IMR-90 (cell line): ENCODE results near the gene OBP2B.

Source experiments
- FOS ChIP-seq: fragments of 150-350 bp; IDR thresholded peaks from 2 replicates; pipeline ENCODE4 v1.6.1; 2016; ENCODE audit warnings: low read depth, low read length
- POLR2A ChIP-seq: IDR thresholded peaks from 2 replicates; pipeline ENCODE4 v1.6.1; 2012; ENCODE audit warnings: mild to moderate bottlenecking, low read depth, low read length
- TF ChIP-seq, protein P1 (sequence below): conservative IDR thresholded peaks from 2 replicates; pipeline ENCODE4 v1.5.1; 2012; ENCODE audit warnings: mild to moderate bottlenecking, low read depth, low read length, improper control_type of control experiment

DNA sequence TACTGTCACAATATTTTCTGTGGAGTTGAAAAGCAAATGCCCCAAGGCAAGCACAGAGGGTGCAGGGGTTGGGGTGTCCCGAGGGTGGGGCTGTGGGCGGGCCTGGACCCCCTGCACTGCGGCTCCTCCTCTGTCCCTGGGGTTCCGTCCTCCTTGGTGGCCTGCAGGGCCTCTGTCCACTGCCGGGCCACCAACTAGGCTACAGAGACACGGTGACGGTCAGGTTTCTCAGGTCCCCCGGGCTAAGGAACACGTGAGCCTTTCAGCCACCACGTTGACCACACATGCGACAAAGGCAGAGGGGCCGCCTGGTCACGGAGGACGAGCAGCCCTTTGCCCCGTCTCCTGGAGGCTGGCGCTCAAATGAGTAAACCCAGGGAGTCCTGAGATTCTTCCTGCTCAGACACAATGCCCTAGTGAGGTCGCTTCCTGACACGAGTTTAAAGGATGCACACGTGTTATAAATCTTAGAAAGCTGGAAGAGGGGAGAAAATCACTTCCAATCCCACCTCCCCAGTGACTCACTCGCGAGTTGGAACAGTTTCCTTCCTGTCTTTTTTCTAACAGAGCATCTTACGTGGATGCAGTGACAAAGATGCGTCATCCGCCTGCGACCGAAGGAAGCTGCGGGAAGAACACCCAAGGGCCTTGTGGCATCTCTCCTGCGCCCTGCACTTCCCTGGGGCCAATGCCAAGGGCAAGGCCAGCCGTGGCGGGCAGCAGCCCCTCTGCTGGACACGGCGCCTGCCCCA, 24.8 kb upstream of the OBP2B start:
- TF ChIP-seq, protein P1, sequence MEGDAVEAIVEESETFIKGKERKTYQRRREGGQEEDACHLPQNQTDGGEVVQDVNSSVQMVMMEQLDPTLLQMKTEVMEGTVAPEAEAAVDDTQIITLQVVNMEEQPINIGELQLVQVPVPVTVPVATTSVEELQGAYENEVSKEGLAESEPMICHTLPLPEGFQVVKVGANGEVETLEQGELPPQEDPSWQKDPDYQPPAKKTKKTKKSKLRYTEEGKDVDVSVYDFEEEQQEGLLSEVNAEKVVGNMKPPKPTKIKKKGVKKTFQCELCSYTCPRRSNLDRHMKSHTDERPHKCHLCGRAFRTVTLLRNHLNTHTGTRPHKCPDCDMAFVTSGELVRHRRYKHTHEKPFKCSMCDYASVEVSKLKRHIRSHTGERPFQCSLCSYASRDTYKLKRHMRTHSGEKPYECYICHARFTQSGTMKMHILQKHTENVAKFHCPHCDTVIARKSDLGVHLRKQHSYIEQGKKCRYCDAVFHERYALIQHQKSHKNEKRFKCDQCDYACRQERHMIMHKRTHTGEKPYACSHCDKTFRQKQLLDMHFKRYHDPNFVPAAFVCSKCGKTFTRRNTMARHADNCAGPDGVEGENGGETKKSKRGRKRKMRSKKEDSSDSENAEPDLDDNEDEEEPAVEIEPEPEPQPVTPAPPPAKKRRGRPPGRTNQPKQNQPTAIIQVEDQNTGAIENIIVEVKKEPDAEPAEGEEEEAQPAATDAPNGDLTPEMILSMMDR, result no peak
- TF ChIP-seq POLR2A (no peak), FOS (no peak)
